GM12878 (cell line): Measurements from ENCODE around the gene IDH3A. TPM values are rescaled to one million over a fixed set of nuclear protein-coding genes. Genes with fewer than 3 reads are reported as not detected.

ENCODE experiments used
- ATAC-seq: fragments of 200-7000 bp; cut with Tn5 transposase; 3 replicates; pipeline ENCODE4 v1.9.1; 2020; ENCODE audit warnings: mild to moderate bottlenecking, moderate library complexity
- BruUV-seq: library from RNA; stranded (reverse); fragments of 400-500 nt; replicated peaks from 2 replicates; lab custom pipeline; 2021; lab: Mats Ljungman, UMichigan
- CTCF ChIA-PET: fragments of 300-600 bp; sonication (Branson Sonifier 250); formaldehyde crosslinking; extraction: SDS; loops from one replicate; lab custom pipeline; 2021; ENCODE audit warnings: inconsistent platforms; lab: Yijun Ruan, JAX
- POLR2A ChIA-PET: fragments of 350-600 bp; formaldehyde crosslinking; extraction: SDS; loops from one replicate; lab custom pipeline; 2021; ENCODE audit warnings: inconsistent platforms; lab: Charles Lee
- RAD21 ChIA-PET: fragments of 300-600 bp; sonication (Branson Sonifier 250); formaldehyde crosslinking; loops from one replicate; lab custom pipeline; 2023; ENCODE audit warnings: antibody characterized with exemption; ENCODE audit not compliant: unreplicated experiment; lab: Charles Lee
- SMC1A ChIA-PET: fragments of 300-600 bp; sonication (Branson Sonifier 250); formaldehyde crosslinking; loops from one replicate; lab custom pipeline; 2023; ENCODE audit not compliant: unreplicated experiment, uncharacterized antibody; lab: Charles Lee
- DNase-seq: peaks from one replicate; pipeline ENCODE4 v3.0.0-alpha.2; 2011; ENCODE audit warnings: low read depth, low spot score
- FAIRE-seq: peaks from 3 replicates; lab custom pipeline; 2011; peaks lifted over from hg19 to GRCh38; lab: Jason Lieb, UNC
- H2AFZ ChIP-seq: 2 replicates; pipeline ENCODE4 v1.6.0; 2011; ENCODE audit warnings: low read depth, low read length, control low read depth; ENCODE audit not compliant: control insufficient read depth
- H3K27ac ChIP-seq: 2 replicates; pipeline ENCODE4 v1.5.1; 2011; ENCODE audit warnings: control low read depth; ENCODE audit not compliant: control insufficient read depth, insufficient read depth
- H3K27me3 ChIP-seq, 2 experiments: replicated peaks in 1 of 2; 2 replicates each; pipeline versions ENCODE4 v1.6.0 to v1.6.1; 2011; ENCODE audit warnings: low read length in 1 of 2; ENCODE audit not compliant: control insufficient read depth in 2 of 2, insufficient read depth in 2 of 2
- H3K36me3 ChIP-seq, 2 experiments: 2 replicates each; pipeline ENCODE4 v1.5.1; 2011; ENCODE audit warnings: low read length in 1 of 2; ENCODE audit not compliant: control insufficient read depth in 2 of 2, insufficient read depth in 2 of 2
- H3K4me1 ChIP-seq: 2 replicates; pipeline ENCODE4 v1.6.1; 2011; ENCODE audit warnings: mild to moderate bottlenecking, low read length, moderate library complexity, mixed read lengths; ENCODE audit not compliant: control insufficient read depth, insufficient read depth
- H3K4me2 ChIP-seq: 2 replicates; pipeline ENCODE4 v1.6.0; 2011; ENCODE audit warnings: control low read depth; ENCODE audit not compliant: control insufficient read depth, insufficient read depth
- H3K4me3 ChIP-seq: fragments of 200-600 bp; sonication (generic); 2 replicates; pipeline ENCODE4 v1.5.1; 2016
- H3K79me2 ChIP-seq: 2 replicates; pipeline ENCODE4 v1.6.0; 2011; ENCODE audit warnings: low read length; ENCODE audit not compliant: control insufficient read depth, insufficient read depth
- H3K9ac ChIP-seq: 2 replicates; pipeline ENCODE4 v1.8.0; 2011; ENCODE audit warnings: low read length, control low read depth, mixed read lengths; ENCODE audit not compliant: control insufficient read depth, insufficient read depth
- H3K9me3 ChIP-seq: replicated peaks from 3 replicates; pipeline ENCODE4 v1.5.1; 2011; ENCODE audit warnings: mild to moderate bottlenecking, low read length; ENCODE audit not compliant: control insufficient read depth, insufficient read depth
- H4K20me1 ChIP-seq: 2 replicates; pipeline ENCODE4 v1.6.0; 2011; ENCODE audit not compliant: control insufficient read depth, insufficient read depth
- CBX5 ChIP-seq: sonication (generic); IDR thresholded peaks from 2 replicates; pipeline ENCODE4 v1.6.1; 2016; ENCODE audit warnings: low read depth, moderate library complexity, mild to moderate bottlenecking, inconsistent platforms
- HDAC6 ChIP-seq: fragments of 200-600 bp; sonication (generic); IDR thresholded peaks from one replicate; pipeline ENCODE4 v1.8.0; 2017; ENCODE audit warnings: antibody characterized with exemption; ENCODE audit not compliant: unreplicated experiment
- TCF12 ChIP-seq: IDR thresholded peaks from 2 replicates; pipeline ENCODE4 v1.6.1; 2011; ENCODE audit warnings: low read depth, mild to moderate bottlenecking, low read length
- WGBS: methylation state at CpG from one replicate; pipeline ENCODE4 v1.1.6; 2016; ENCODE audit warnings: low lambda C conversion rate; ENCODE audit not compliant: insufficient replicate concordance, insufficient coverage; ENCODE audit errors: missing lambda C conversion rate; 5-methylcytosine and 5-hydroxymethylcytosine counted together
- in situ Hi-C: fragments of 300-500 bp; cut with MboI; formaldehyde crosslinking; loops from 9 replicates; pipeline ENCODE4 v1.14.3; 2018; ENCODE audit warnings: mixed read lengths
- intact Hi-C: fragments of 100-400 bp; cut with micrococcal nuclease; formaldehyde crosslinking; loops from one replicate; pipeline ENCODE4 v1.14.2; 2022; ENCODE audit not compliant: unreplicated experiment
- polyA plus RNA-seq, 11 experiments: library from polyadenylated mRNA; depleted of rRNA in 4 of 11; unstranded in 6 of 11; stranded (reverse) in 5 of 11; fragments of >200 nt; fragmentation: Nextera tagmentation in 4 of 11; fragmentation: Illumina TruSeq in 1 of 11; extraction: Ambion mirVana in 4 of 11; extraction: Trizol in 1 of 11; gene quantifications; 1 replicate in 1 of 11; 2 replicates in 10 of 11; pipeline versions ENCODE4 v1.2.1 to v1.2.3, GENCODE V29; 2011 to 2016; ENCODE audit warnings: inconsistent platforms in 2 of 11, missing spikeins in 2 of 11, low read depth in 1 of 11
- total RNA-seq, 4 experiments: library from RNA; depleted of rRNA in 3 of 4; stranded (reverse); fragments of >200 nt in 3 of 4; fragmentation: Illumina TruSeq in 1 of 4; extraction: Trizol in 1 of 4; gene quantifications; 2 replicates each; pipeline versions ENCODE4 v1.2.1 to v1.2.3, GENCODE V29; 2013 to 2021
- TF ChIP-seq, protein P1 (sequence below): fragments of 450-650 bp; formaldehyde crosslinking; IDR thresholded peaks from 2 replicates; pipeline ENCODE4 v1.4.0; 2022; ENCODE audit warnings: mild to moderate bottlenecking, moderate library complexity
- TF ChIP-seq, protein P2 (sequence below): fragments of 450-650 bp; IDR thresholded peaks from 2 replicates; pipeline ENCODE4 v1.6.1; 2017; ENCODE audit warnings: mild to moderate bottlenecking, moderate library complexity

IDH3A gene
- total and polyA plus RNA-seq, 10 of the 15 experiments (the other 5 are each of a cell fraction or from before 2014, with no cell fraction given), result 83.9 to 254 (median 195) TPM

- H3K4me2 ChIP-seq, result no peak overlapping the region
- H3K9ac ChIP-seq, result no peak overlapping the region
- no peak overlapping the region for H3K4me3 ChIP-seq
- WGBS, result 23% methylated on average over 4 of the region's 4 CpGs
- no peaks in the 10 kb centered on the region for H3K9me3 ChIP-seq
- RAD21 ChIA-PET, result no interaction called here
- no peaks in the 10 kb centered on the region for H4K20me1 ChIP-seq
- no peaks in the 10 kb centered on the region for H3K4me1 ChIP-seq
- SMC1A ChIA-PET, result no interaction called here
- CTCF ChIA-PET, result interaction anchor here (0.6 to 1.2 kb wide), 2 partner anchors 36 to 127 kb away, joined by 3 to 5 read pairs; no protein-coding TSS in a partner anchor
- H3K27me3 ChIP-seq, result no peaks in the 10 kb centered on the region
- no peaks in the 10 kb centered on the region for H3K79me2 ChIP-seq
- in situ Hi-C loops, result no loop called here
- BruUV-seq, result no TSS peak
- TF ChIP-seq, protein P1, sequence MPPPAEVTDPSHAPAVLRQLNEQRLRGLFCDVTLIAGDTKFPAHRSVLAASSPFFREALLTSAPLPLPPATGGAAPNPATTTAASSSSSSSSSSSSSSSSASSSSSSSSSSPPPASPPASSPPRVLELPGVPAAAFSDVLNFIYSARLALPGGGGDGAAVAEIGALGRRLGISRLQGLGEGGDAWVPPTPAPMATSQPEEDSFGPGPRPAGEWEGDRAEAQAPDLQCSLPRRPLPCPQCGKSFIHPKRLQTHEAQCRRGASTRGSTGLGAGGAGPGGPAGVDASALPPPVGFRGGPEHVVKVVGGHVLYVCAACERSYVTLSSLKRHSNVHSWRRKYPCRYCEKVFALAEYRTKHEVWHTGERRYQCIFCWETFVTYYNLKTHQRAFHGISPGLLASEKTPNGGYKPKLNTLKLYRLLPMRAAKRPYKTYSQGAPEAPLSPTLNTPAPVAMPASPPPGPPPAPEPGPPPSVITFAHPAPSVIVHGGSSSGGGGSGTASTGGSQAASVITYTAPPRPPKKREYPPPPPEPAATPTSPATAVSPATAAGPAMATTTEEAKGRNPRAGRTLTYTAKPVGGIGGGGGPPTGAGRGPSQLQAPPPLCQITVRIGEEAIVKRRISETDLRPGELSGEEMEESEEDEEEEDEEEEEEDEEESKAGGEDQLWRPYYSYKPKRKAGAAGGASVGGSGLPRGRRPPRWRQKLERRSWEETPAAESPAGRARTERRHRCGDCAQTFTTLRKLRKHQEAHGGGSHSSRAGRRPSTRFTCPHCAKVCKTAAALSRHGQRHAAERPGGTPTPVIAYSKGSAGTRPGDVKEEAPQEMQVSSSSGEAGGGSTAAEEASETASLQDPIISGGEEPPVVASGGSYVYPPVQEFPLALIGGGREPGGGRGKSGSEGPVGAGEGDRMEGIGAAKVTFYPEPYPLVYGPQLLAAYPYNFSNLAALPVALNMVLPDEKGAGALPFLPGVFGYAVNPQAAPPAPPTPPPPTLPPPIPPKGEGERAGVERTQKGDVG (CRISPR knock-in tag), result no peak
- no peak for TF ChIP-seq CBX5
- no peak for TF ChIP-seq HDAC6
- TF ChIP-seq, protein P2, sequence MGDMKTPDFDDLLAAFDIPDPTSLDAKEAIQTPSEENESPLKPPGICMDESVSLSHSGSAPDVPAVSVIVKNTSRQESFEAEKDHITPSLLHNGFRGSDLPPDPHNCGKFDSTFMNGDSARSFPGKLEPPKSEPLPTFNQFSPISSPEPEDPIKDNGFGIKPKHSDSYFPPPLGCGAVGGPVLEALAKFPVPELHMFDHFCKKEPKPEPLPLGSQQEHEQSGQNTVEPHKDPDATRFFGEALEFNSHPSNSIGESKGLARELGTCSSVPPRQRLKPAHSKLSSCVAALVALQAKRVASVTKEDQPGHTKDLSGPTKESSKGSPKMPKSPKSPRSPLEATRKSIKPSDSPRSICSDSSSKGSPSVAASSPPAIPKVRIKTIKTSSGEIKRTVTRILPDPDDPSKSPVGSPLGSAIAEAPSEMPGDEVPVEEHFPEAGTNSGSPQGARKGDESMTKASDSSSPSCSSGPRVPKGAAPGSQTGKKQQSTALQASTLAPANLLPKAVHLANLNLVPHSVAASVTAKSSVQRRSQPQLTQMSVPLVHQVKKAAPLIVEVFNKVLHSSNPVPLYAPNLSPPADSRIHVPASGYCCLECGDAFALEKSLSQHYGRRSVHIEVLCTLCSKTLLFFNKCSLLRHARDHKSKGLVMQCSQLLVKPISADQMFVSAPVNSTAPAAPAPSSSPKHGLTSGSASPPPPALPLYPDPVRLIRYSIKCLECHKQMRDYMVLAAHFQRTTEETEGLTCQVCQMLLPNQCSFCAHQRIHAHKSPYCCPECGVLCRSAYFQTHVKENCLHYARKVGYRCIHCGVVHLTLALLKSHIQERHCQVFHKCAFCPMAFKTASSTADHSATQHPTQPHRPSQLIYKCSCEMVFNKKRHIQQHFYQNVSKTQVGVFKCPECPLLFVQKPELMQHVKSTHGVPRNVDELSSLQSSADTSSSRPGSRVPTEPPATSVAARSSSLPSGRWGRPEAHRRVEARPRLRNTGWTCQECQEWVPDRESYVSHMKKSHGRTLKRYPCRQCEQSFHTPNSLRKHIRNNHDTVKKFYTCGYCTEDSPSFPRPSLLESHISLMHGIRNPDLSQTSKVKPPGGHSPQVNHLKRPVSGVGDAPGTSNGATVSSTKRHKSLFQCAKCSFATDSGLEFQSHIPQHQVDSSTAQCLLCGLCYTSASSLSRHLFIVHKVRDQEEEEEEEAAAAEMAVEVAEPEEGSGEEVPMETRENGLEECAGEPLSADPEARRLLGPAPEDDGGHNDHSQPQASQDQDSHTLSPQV, result no peak
- no peak for TF ChIP-seq TCF12
- H3K27ac ChIP-seq, result no peak overlapping the region
- intact Hi-C loops, result no loop called here
- ATAC-seq (no peak), FAIRE-seq (no peak), DNase-seq (no peak)
- H3K36me3 ChIP-seq, result no peaks in the 10 kb centered on the region
- POLR2A ChIA-PET, result no interaction called here
- H2AFZ ChIP-seq, result no peak overlapping the region
Observed at GRCh38 chr15:78213956-78214355, 64.8 kb downstream of the IDH3A start.
